Measurements from ENCODE around the gene DENND2D.

DENND2D gene

GRCh38 chr1:111204201-111204982 lies 3.9 kb upstream of the DENND2D start:
- no peak for DNase-seq (ENCODE audit: extremely low read depth in 1 of 2, low read depth in 1 of 2)

- DNase-seq (ENCODE audit: extremely low read depth in 1 of 2, low read depth in 1 of 2): peak; percentile 78 to 90
Measured at GRCh38 chr1:111203681-111204200, 3.3 kb upstream of the DENND2D start.

GRCh38 chr1:111202707-111203623 lies 2.5 kb upstream of the DENND2D start:
- DNase-seq (ENCODE audit: extremely low read depth in 1 of 2, low read depth in 1 of 2): no peak

GRCh38 chr1:111202366-111202706 lies 1.9 kb upstream of the DENND2D start:
- DNase-seq (ENCODE audit: extremely low read depth in 1 of 2, low read depth in 1 of 2): no peak

DNA sequence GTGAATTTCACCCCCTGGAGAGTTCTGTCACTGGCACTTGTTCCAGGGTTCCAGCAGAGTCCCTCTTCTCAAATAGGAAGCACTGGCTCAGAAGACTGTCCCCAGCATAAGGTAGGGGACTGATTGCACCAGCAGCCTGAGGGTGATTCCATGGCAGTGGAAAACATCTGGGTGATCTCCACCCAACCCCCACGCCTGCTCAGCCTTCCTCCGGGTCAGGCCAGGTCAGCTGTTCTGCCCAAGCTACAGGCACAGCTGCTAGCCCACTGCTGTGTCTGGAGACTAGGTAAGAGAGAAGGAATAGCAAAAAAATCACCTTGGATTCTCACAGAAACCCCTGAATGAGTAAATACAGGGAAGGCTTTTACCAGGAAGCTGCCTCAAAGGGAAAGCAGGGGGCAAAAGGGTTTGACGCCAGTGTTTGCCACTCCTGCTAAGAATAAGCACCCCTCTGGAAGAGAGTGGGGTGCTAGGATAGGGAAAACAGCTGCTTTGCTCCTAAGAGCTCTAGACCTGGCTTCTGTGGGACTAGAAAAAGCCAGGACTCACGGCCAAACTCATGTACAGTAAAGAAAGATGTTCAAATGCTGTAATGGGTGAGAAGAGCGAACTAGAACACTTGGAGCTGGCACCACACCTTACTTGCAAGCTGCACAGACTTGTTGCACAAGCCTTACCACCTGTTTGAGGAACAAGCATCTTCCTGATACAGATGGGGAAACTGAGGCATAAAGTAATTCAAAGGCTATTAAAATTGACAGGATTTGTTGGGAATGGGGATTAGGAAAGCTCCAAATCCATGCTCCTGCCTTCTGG lies 1.0 kb upstream of the DENND2D start:
- no peak for DNase-seq (ENCODE audit: extremely low read depth in 1 of 2, low read depth in 1 of 2)

DNA sequence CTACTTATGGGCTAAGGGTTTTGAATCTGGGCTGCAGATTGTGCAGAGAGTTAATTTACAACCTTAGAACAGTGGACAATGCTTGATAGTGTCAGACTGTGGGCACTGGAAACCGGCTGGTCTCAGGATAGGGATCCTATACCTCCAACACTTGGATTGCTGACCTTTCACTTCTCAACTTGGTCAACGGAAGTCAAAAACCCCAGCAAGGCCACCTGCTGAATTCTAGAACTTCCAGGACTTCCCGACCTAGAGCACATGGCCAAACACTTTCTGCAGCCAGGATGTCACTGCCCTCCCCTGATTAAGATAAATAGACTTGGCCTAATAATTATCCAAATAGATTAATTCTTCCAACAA lies 336 bp upstream of the DENND2D start:
- DNase-seq (ENCODE audit: extremely low read depth in 1 of 2, low read depth in 1 of 2): no peak

DNA sequence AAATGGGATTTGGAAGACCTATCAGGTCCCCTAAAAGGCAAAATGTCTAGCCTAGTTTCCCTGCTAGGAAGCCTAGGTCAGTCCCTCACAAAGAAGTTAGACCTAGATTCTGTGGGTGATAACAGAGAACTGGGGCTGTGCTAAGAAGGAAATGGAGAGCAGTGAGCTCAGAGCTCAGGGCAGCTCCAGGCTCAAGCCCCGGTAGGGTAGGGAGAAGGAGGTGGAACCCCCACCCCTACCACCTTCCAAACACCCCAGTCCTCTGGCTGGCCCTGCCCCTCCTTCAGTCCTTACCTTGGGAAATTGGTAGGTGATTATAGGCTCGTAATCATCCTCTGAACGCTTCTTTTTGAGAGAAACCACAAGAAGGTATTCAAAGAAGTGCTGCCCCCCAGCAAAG lies 1.1 kb downstream of the DENND2D start:
- no peak for DNase-seq (ENCODE audit: extremely low read depth in 1 of 2, low read depth in 1 of 2)

DNA sequence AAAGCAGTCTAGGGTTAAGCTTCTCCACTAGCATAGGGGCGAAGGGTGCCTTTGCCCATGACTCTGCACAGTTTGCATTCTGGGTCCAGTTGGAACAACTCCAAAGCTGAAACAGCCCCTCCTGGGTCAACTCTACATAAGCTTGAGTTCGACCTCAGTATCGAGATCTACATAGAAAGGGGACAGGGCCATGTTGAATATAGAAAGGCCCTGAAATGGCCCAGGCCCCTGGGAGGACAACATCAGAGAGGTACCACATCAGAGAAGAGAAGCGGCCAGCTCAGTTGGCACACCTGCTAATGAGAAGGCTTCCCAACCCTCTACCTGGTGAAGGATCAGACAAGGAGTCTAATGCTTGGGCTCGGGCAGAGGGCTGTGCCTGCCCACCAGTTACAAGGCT lies 1.6 kb downstream of the DENND2D start:
- no peak for DNase-seq (ENCODE audit: extremely low read depth in 1 of 2, low read depth in 1 of 2)

- DNase-seq (ENCODE audit: extremely low read depth in 1 of 2, low read depth in 1 of 2): no peak
Measured at GRCh38 chr1:111197598-111198284, 2.7 kb downstream of the DENND2D start.

- no peak for DNase-seq (ENCODE audit: extremely low read depth in 1 of 2, low read depth in 1 of 2)
Measured at GRCh38 chr1:111196213-111196612, 4.2 kb downstream of the DENND2D start.

GRCh38 chr1:111195002-111195684 lies 5.3 kb downstream of the DENND2D start:
- no peak for DNase-seq (ENCODE audit: extremely low read depth in 1 of 2, low read depth in 1 of 2)

DNA sequence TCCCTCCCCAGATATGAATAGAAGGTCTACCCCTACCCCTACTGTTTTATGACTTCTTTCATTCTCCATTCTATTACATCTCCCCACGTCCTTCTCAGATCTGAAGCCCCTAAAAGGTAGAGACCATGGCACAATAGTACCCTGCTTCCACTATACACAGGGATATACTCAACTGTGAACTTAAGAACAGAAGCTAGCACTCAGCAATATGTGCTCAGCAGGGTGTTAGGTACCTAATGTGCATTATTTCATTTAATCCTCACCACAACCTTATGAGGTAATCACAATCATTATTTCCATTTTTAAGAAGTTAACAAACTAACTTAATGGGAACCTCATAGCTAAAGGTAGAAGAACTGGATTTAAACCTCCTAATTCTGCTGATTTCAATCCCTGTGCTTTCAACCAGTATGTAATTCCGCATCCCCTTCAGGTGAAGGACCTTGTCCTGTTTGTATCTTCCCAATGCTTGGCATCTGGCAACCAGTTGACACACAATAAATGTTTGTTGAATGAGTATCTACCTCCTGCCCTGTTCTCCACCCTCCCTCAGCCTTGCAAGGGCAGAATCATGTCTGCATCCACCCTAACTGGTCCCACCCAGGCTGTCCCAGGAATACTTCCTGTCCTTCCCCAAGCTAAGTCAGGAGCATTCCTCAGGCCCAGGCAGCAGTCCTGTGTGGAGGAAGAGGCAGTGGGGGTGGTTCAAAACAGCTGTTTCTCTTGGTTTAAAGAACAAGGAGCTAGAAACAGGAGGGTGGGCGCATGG lies 6.5 kb downstream of the DENND2D start:
- no peak for DNase-seq (ENCODE audit: extremely low read depth in 1 of 2, low read depth in 1 of 2)

DNA sequence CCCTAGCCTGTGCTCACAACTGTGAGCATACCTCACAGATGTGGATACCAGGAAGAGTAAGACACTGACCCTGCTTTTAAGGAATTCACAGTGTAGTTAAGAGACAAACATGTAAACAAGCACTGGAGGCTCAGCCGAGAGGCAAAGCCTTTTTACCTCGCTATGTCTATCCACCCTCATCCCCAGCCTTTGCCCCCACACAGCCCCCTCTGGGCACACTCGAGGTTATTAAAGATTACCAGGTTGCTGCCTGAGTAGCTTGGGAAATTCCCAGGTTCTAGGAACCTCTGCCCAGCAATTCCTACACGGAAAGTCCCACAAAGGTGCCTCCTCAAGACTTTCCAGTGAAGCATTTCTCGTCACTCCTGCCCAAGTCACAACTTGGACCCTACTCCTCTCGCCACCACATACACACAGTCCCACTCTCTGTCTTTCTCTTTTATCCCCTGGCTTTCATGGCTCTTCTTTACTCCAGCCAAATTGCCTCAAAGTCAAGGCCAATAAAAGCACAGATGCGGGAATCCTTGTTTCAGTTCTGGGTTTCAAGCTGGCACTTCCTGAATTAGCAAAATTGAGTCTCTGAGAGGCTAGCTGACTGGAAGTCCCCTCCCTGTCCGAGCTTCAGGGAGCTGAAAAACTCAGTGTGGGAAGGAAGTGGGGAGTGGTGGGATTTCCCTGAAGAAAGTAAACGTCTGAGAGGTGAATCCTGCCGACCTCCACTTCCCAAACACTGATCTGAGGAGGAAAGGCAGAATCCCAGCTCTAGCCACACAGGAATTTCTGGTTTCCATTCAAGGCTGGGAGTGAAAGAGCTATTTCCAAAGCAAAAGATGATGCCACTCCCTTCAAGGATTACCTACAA lies 7.6 kb downstream of the DENND2D start:
- DNase-seq (ENCODE audit: extremely low read depth in 1 of 2, low read depth in 1 of 2): no peak

DNA sequence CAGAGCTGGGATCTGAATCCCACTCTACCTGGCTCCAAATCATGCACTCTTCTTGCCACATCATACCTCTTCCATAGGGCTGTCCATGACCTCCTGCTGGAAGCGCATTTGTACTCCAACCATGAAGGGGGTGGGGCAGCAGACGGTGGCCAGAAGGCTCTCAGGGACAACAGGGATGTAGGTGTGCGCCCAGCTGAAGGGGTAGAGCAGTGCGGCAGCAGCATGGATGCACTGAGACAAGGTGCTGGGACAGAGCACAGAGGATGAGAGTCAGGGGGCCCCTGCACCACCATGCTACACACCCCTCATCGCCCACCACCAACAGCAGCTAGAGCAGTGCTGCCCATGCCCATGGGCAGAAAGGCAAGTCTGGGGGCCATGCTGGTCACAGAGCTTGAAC lies 8.4 kb downstream of the DENND2D start:
- DNase-seq (ENCODE audit: extremely low read depth in 1 of 2, low read depth in 1 of 2): no peak

DNA sequence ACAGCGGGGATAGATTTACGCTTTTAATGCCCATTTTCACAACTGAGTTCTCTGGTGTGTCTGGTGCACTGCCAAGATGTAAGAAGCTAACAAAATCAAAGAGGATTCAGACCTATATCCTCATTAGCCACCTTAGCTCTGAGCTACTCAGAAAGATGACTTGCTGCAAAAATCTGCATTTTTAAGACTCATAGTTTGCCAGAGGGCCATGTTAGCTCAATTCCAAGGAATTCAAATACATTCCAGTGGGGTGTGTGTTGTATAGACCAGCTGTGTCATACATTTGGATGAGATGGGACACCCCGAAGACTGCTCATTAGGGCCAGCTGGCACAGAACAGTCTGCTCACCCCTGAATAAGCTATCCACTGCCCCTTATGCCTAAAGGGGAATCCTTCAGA lies 8.9 kb downstream of the DENND2D start:
- DNase-seq (ENCODE audit: extremely low read depth in 1 of 2, low read depth in 1 of 2): no peak

GRCh38 chr1:111190931-111191451 lies 9.5 kb downstream of the DENND2D start:
- DNase-seq (ENCODE audit: extremely low read depth in 1 of 2, low read depth in 1 of 2): no peak

DNA sequence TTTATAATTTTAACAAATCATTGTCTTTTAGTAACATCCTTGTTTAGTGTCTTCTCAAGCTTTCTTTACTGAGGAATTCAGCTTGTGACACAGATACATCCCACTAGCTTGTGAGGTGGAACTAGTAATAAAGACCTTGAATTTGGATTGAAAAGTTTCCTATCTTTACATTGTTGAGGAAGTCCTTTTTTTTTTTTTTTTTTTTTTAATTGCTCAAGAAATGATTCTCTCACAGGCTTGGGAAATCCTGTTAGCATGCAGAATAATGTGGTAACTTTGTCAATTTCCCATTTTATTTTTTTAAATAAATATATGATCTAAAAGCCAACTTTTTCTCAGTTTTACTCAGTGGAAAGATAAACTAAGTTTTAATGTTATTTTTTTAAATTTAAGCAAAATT lies 15.8 kb downstream of the DENND2D start:
- no peak for DNase-seq (ENCODE audit: extremely low read depth in 1 of 2, low read depth in 1 of 2)
